Fibroblast of lung (primary cell): ENCODE data around the gene CHCHD6.

ENCODE experiments used
- CTCF ChIP-seq, 2 donors: IDR thresholded peaks in 1 of 2; conservative IDR thresholded peaks in 1 of 2; 1 replicate in 1 of 2; 2 replicates in 1 of 2; pipeline ENCODE4 v1.5.1; 2011 to 2012; ENCODE audit warnings: low read length in 2 of 2, control low read depth in 1 of 2, inconsistent platforms in 1 of 2, low read depth in 1 of 2, mild to moderate bottlenecking in 1 of 2
- EZH2 ChIP-seq: IDR thresholded peaks from 2 replicates; pipeline ENCODE4 v1.5.1; 2012; ENCODE audit warnings: low read length, control low read depth, mild to moderate bottlenecking; ENCODE audit errors: missing control alignments

- TF ChIP-seq CTCF (conservative IDR thresholded peaks at IDR 0.05 in 1 of 2, IDR thresholded peaks at IDR 0.05 in 1 of 2; ENCODE audit: low read depth in 1 of 2, low read length in 2 of 2) (no peak), EZH2 (no peak)
Observed at GRCh38 chr3:126859415-126860246, 155.6 kb downstream of the CHCHD6 start.
